Panc1 (cell line): ENCODE data around the gene SULT2A1. TPM values are rescaled to one million over a fixed set of nuclear protein-coding genes. Genes with fewer than 3 reads are reported as not detected.

Experiments
- ATAC-seq: fragments of 200-7000 bp; cut with Tn5 transposase; 2 replicates; pipeline ENCODE4 v1.9.1; 2020; ENCODE audit warnings: mild to moderate bottlenecking, moderate library complexity
- BruUV-seq: library from RNA; stranded (reverse); fragments of 400-500 nt; replicated peaks from 2 replicates; lab custom pipeline; 2021; lab: Mats Ljungman, UMichigan
- CTCF ChIA-PET: fragments of 300-600 bp; sonication (Branson Sonifier 250); formaldehyde crosslinking; loops from one replicate; lab custom pipeline; 2022; ENCODE audit warnings: antibody characterized with exemption; lab: Charles Lee
- POLR2A ChIA-PET: fragments of 300-600 bp; sonication (Branson Sonifier 250); formaldehyde crosslinking; loops from one replicate; lab custom pipeline; 2022; ENCODE audit warnings: antibody characterized with exemption; lab: Charles Lee
- DNase-seq: peaks from one replicate; pipeline ENCODE4 v3.0.0-alpha.2; 2010; ENCODE audit warnings: low read depth, low spot score
- H3K27ac ChIP-seq: 2 replicates; pipeline ENCODE4 v1.5.1; 2011; ENCODE audit warnings: mild to moderate bottlenecking, low read length, inconsistent platforms
- H3K27me3 ChIP-seq: fragments of 200-500 bp; sonication (Bioruptor generic); 2 replicates; pipeline ENCODE4 v1.6.0; 2014; ENCODE audit warnings: low read length, inconsistent platforms; ENCODE audit not compliant: control insufficient read depth, insufficient read depth
- H3K36me3 ChIP-seq: fragments of 200-500 bp; sonication (Bioruptor generic); 2 replicates; pipeline ENCODE4 v1.5.1; 2014; ENCODE audit warnings: inconsistent platforms, mild to moderate bottlenecking, low read length, moderate library complexity; ENCODE audit not compliant: control insufficient read depth, insufficient read depth
- H3K4me1 ChIP-seq: 2 replicates; pipeline ENCODE4 v1.5.1; 2011; ENCODE audit warnings: inconsistent platforms, mild to moderate bottlenecking, low read length, moderate library complexity; ENCODE audit not compliant: control insufficient read depth, insufficient read depth
- H3K4me3 ChIP-seq, 2 experiments: 2 replicates each; pipeline ENCODE4 v1.5.1; 2011 to 2012; ENCODE audit warnings: low read depth in 2 of 2, low read length in 2 of 2, mild to moderate bottlenecking in 2 of 2, inconsistent platforms in 1 of 2, moderate library complexity in 1 of 2
- H3K9me3 ChIP-seq: fragments of 200-500 bp; sonication (Bioruptor generic); 2 replicates; pipeline ENCODE4 v1.5.1; 2014; ENCODE audit warnings: low read depth, mild to moderate bottlenecking, inconsistent platforms, low read length, moderate library complexity; ENCODE audit not compliant: control insufficient read depth, insufficient read depth
- POLR2AphosphoS5 ChIP-seq: IDR thresholded peaks from 2 replicates; pipeline ENCODE4 v1.6.1; 2012; ENCODE audit warnings: mild to moderate bottlenecking, low read depth, low read length, moderate library complexity
- REST ChIP-seq, 2 experiments: IDR thresholded peaks; 2 replicates each; pipeline ENCODE4 v1.6.1; 2011 to 2012; ENCODE audit warnings: low read depth in 2 of 2, control low read depth in 1 of 2, low read length in 1 of 2, mild to moderate bottlenecking in 1 of 2, moderate library complexity in 1 of 2; ENCODE audit not compliant: insufficient read depth in 1 of 2
- SIN3A ChIP-seq: IDR thresholded peaks from 2 replicates; pipeline ENCODE4 v1.6.1; 2012; ENCODE audit warnings: low read depth, mild to moderate bottlenecking, low read length, moderate library complexity, borderline replicate concordance; ENCODE audit not compliant: insufficient read depth
- TCF7L2 ChIP-seq: IDR thresholded peaks from 2 replicates; pipeline ENCODE4 v1.6.1; 2011; ENCODE audit warnings: mild to moderate bottlenecking, low read depth, low read length, inconsistent platforms
- in situ Hi-C: cut with HindIII; loops from 2 replicates; pipeline ENCODE4 v1.10.0; 2016; ENCODE audit warnings: low sequenced_read_pairs, low pct_unique_long_range_greater_than_20kb
- intact Hi-C: fragments of 100-400 bp; cut with micrococcal nuclease; formaldehyde crosslinking; loops from one replicate; pipeline ENCODE4 v1.10.0; 2022; ENCODE audit not compliant: unreplicated experiment
- total RNA-seq: library from RNA; stranded (reverse); gene quantifications from one replicate; pipeline ENCODE4 v1.2.1, GENCODE V29; 2021; ENCODE audit not compliant: unreplicated experiment
- TF ChIP-seq, protein P1 (sequence below): fragments of 450-650 bp; IDR thresholded peaks from 2 replicates; pipeline ENCODE4 v1.5.1; 2017; ENCODE audit warnings: mild to moderate bottlenecking

The SULT2A1 gene
- total RNA-seq, 1 experiment from 2014 or later: 0.18 TPM

- Histone ChIP-seq H3K9me3 (no peaks in the 10 kb centered on the region), H3K27ac (no peak overlapping the region), H3K4me3 (no peak overlapping the region), H3K36me3 (no peaks in the 10 kb centered on the region), H3K27me3 (no peaks in the 10 kb centered on the region), H3K4me1 (peaks cover 7% of the 10 kb centered on the region; the same call in 1 of the 2 replicates)
- DNase-seq: no peak
- CTCF ChIA-PET: no interaction called here
- BruUV-seq: no TSS peak
- ATAC-seq: no peak
- POLR2A ChIA-PET: no interaction called here
- no peak for TF ChIP-seq POLR2AphosphoS5
- TF ChIP-seq TCF7L2: no peak
- no peak for TF ChIP-seq REST (IDR thresholded peaks at IDR 0.05; ENCODE audit: insufficient read depth in 1 of 2, low read depth in 2 of 2, low read length in 1 of 2)
- TF ChIP-seq, protein P1, sequence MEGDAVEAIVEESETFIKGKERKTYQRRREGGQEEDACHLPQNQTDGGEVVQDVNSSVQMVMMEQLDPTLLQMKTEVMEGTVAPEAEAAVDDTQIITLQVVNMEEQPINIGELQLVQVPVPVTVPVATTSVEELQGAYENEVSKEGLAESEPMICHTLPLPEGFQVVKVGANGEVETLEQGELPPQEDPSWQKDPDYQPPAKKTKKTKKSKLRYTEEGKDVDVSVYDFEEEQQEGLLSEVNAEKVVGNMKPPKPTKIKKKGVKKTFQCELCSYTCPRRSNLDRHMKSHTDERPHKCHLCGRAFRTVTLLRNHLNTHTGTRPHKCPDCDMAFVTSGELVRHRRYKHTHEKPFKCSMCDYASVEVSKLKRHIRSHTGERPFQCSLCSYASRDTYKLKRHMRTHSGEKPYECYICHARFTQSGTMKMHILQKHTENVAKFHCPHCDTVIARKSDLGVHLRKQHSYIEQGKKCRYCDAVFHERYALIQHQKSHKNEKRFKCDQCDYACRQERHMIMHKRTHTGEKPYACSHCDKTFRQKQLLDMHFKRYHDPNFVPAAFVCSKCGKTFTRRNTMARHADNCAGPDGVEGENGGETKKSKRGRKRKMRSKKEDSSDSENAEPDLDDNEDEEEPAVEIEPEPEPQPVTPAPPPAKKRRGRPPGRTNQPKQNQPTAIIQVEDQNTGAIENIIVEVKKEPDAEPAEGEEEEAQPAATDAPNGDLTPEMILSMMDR: no peak
- TF ChIP-seq SIN3A: no peak
- in situ Hi-C loops: no loop called here
- intact Hi-C loops: no loop called here
Measured at GRCh38 chr19:47853003-47853402, 33.1 kb downstream of the SULT2A1 start.

GRCh38 chr19:47848823-47849473, 37.2 kb downstream of the SULT2A1 start:
- Histone ChIP-seq H3K27me3 (no peaks in the 10 kb centered on the region), H3K27ac (no peak overlapping the region), H3K4me3 (peak overlapping the region; percentile 25 to 39), H3K36me3 (no peaks in the 10 kb centered on the region), H3K9me3 (no peaks in the 10 kb centered on the region), H3K4me1 (peaks cover 7% of the 10 kb centered on the region; the same call in 1 of the 2 replicates)
- in situ Hi-C loops (no loop called here), intact Hi-C loops (no loop called here)
- POLR2A ChIA-PET: no interaction called here
- no TSS peak for BruUV-seq
- CTCF ChIA-PET: interaction anchor here (0.6 kb wide), 1 partner anchor 32 kb away, joined by 3 read pairs; no protein-coding TSS in a partner anchor
- DNase-seq: no peak
- no peak for ATAC-seq
- TF ChIP-seq POLR2AphosphoS5: no peak
- TF ChIP-seq REST (IDR thresholded peaks at IDR 0.05; ENCODE audit: insufficient read depth in 1 of 2, low read depth in 2 of 2, low read length in 1 of 2): no peak
- TF ChIP-seq, protein P1: peak; percentile 84
- TF ChIP-seq SIN3A: no peak
- TF ChIP-seq TCF7L2: no peak
